Panc1 (cell line): Measurements from ENCODE around the gene ZSCAN23. TPM values are rescaled to one million over a fixed set of nuclear protein-coding genes. Genes with fewer than 3 reads are reported as not detected.
A peak's percentile ranks its signal among the peaks of the same experiment; 100 is the strongest.
"Not testable (repeated sequence)": the region's sequence is repeated elsewhere in the genome, so short reads cannot be mapped to it uniquely, and the experiment has no call there.

Experiments used
- ATAC-seq: fragments of 200-7000 bp; cut with Tn5 transposase; 2 replicates; pipeline ENCODE4 v1.9.1; 2020; ENCODE audit warnings: mild to moderate bottlenecking, moderate library complexity
- BruUV-seq: library from RNA; stranded (reverse); fragments of 400-500 nt; replicated peaks from 2 replicates; lab custom pipeline; 2021; lab: Mats Ljungman, UMichigan
- CTCF ChIA-PET: fragments of 300-600 bp; sonication (Branson Sonifier 250); formaldehyde crosslinking; loops from one replicate; lab custom pipeline; 2022; ENCODE audit warnings: antibody characterized with exemption; lab: Charles Lee
- POLR2A ChIA-PET: fragments of 300-600 bp; sonication (Branson Sonifier 250); formaldehyde crosslinking; loops from one replicate; lab custom pipeline; 2022; ENCODE audit warnings: antibody characterized with exemption; lab: Charles Lee
- DNase-seq: peaks from one replicate; pipeline ENCODE4 v3.0.0-alpha.2; 2010; ENCODE audit warnings: low read depth, low spot score
- H3K27ac ChIP-seq: 2 replicates; pipeline ENCODE4 v1.5.1; 2011; ENCODE audit warnings: mild to moderate bottlenecking, low read length, inconsistent platforms
- H3K27me3 ChIP-seq: fragments of 200-500 bp; sonication (Bioruptor generic); 2 replicates; pipeline ENCODE4 v1.6.0; 2014; ENCODE audit warnings: low read length, inconsistent platforms; ENCODE audit not compliant: control insufficient read depth, insufficient read depth
- H3K36me3 ChIP-seq: fragments of 200-500 bp; sonication (Bioruptor generic); 2 replicates; pipeline ENCODE4 v1.5.1; 2014; ENCODE audit warnings: inconsistent platforms, mild to moderate bottlenecking, low read length, moderate library complexity; ENCODE audit not compliant: control insufficient read depth, insufficient read depth
- H3K4me1 ChIP-seq: 2 replicates; pipeline ENCODE4 v1.5.1; 2011; ENCODE audit warnings: inconsistent platforms, mild to moderate bottlenecking, low read length, moderate library complexity; ENCODE audit not compliant: control insufficient read depth, insufficient read depth
- H3K4me3 ChIP-seq, 2 experiments: 2 replicates each; pipeline ENCODE4 v1.5.1; 2011 to 2012; ENCODE audit warnings: low read depth in 2 of 2, low read length in 2 of 2, mild to moderate bottlenecking in 2 of 2, inconsistent platforms in 1 of 2, moderate library complexity in 1 of 2
- H3K9me3 ChIP-seq: fragments of 200-500 bp; sonication (Bioruptor generic); 2 replicates; pipeline ENCODE4 v1.5.1; 2014; ENCODE audit warnings: low read depth, mild to moderate bottlenecking, inconsistent platforms, low read length, moderate library complexity; ENCODE audit not compliant: control insufficient read depth, insufficient read depth
- POLR2AphosphoS5 ChIP-seq: IDR thresholded peaks from 2 replicates; pipeline ENCODE4 v1.6.1; 2012; ENCODE audit warnings: mild to moderate bottlenecking, low read depth, low read length, moderate library complexity
- SIN3A ChIP-seq: IDR thresholded peaks from 2 replicates; pipeline ENCODE4 v1.6.1; 2012; ENCODE audit warnings: low read depth, mild to moderate bottlenecking, low read length, moderate library complexity, borderline replicate concordance; ENCODE audit not compliant: insufficient read depth
- TCF7L2 ChIP-seq: IDR thresholded peaks from 2 replicates; pipeline ENCODE4 v1.6.1; 2011; ENCODE audit warnings: mild to moderate bottlenecking, low read depth, low read length, inconsistent platforms
- in situ Hi-C: cut with HindIII; loops from 2 replicates; pipeline ENCODE4 v1.10.0; 2016; ENCODE audit warnings: low sequenced_read_pairs, low pct_unique_long_range_greater_than_20kb
- intact Hi-C: fragments of 100-400 bp; cut with micrococcal nuclease; formaldehyde crosslinking; loops from one replicate; pipeline ENCODE4 v1.10.0; 2022; ENCODE audit not compliant: unreplicated experiment
- total RNA-seq: library from RNA; stranded (reverse); gene quantifications from one replicate; pipeline ENCODE4 v1.2.1, GENCODE V29; 2021; ENCODE audit not compliant: unreplicated experiment
- TF ChIP-seq, protein P1 (sequence below), 2 experiments: IDR thresholded peaks; 2 replicates each; pipeline ENCODE4 v1.6.1; 2011 to 2012; ENCODE audit warnings: low read depth in 2 of 2, control low read depth in 1 of 2, low read length in 1 of 2, mild to moderate bottlenecking in 1 of 2, moderate library complexity in 1 of 2; ENCODE audit not compliant: insufficient read depth in 1 of 2
- TF ChIP-seq, protein P2 (sequence below): fragments of 450-650 bp; IDR thresholded peaks from 2 replicates; pipeline ENCODE4 v1.5.1; 2017; ENCODE audit warnings: mild to moderate bottlenecking

Gene ZSCAN23
- total RNA-seq, 1 experiment from 2014 or later = 1.6 TPM

DNA sequence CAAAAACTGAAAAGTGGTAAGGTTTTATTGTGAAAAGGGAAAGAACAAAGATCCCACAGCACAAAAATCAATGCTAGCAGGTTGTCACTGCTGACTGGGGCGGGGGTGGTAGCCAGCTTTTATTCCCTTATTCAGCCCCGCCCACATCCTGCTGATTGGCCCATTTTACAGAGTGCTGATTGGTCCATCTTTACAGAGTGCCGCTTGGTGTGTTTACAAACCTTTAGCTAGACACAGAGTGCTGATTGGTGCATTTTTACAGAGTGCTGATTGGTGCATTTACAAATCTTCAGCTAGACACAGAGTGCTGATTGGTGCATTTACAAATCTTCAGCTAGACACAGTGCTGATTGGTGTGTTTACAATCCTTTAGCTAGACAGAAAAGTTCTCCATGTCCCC lies 1.5 kb upstream of the ZSCAN23 start:
- DNase-seq, BruUV-seq, ATAC-seq, CTCF ChIA-PET, POLR2A ChIA-PET, intact Hi-C loops, H3K9me3 ChIP-seq, H3K4me1 ChIP-seq, in situ Hi-C loops, H3K4me3 ChIP-seq, H3K36me3 ChIP-seq, H3K27me3 ChIP-seq, H3K27ac ChIP-seq: not testable (repeated sequence)

DNA sequence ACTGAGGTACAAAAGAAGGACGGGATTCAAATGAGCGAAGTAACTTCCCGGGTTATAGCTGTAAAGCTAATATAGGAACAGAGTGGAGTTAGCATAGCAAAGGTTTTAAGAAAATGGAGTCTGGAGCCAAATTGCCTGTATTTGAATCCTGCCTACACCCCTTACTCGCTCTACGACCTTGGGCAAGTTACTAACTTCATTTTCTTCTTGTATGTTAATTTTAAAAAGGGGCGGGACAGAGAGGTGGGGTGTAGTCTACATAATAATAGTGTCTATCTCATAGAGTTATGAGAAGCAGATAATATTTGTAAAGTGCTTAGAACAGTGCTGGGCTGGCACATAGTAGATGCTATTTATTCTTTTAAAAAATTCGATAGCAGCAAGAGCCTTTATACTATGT lies 705 bp downstream of the ZSCAN23 start:
- Histone ChIP-seq H3K4me3 (peak overlapping the region; percentile 71 to 88), H3K27me3 (no peaks in the 10 kb centered on the region; the same call in 1 of the 2 replicates), H3K4me1 (no peaks in the 10 kb centered on the region), H3K27ac (peak overlapping the region; percentile 74; the same call in 1 of the 2 replicates), H3K9me3 (no peaks in the 10 kb centered on the region), H3K36me3 (no peaks in the 10 kb centered on the region)
- CTCF ChIA-PET = no interaction called here
- DNase-seq = no peak
- BruUV-seq = no TSS peak
- in situ Hi-C loops = no loop called here
- TF ChIP-seq SIN3A = no peak
- TF ChIP-seq, protein P1, sequence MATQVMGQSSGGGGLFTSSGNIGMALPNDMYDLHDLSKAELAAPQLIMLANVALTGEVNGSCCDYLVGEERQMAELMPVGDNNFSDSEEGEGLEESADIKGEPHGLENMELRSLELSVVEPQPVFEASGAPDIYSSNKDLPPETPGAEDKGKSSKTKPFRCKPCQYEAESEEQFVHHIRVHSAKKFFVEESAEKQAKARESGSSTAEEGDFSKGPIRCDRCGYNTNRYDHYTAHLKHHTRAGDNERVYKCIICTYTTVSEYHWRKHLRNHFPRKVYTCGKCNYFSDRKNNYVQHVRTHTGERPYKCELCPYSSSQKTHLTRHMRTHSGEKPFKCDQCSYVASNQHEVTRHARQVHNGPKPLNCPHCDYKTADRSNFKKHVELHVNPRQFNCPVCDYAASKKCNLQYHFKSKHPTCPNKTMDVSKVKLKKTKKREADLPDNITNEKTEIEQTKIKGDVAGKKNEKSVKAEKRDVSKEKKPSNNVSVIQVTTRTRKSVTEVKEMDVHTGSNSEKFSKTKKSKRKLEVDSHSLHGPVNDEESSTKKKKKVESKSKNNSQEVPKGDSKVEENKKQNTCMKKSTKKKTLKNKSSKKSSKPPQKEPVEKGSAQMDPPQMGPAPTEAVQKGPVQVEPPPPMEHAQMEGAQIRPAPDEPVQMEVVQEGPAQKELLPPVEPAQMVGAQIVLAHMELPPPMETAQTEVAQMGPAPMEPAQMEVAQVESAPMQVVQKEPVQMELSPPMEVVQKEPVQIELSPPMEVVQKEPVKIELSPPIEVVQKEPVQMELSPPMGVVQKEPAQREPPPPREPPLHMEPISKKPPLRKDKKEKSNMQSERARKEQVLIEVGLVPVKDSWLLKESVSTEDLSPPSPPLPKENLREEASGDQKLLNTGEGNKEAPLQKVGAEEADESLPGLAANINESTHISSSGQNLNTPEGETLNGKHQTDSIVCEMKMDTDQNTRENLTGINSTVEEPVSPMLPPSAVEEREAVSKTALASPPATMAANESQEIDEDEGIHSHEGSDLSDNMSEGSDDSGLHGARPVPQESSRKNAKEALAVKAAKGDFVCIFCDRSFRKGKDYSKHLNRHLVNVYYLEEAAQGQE (IDR thresholded peaks at IDR 0.05; ENCODE audit: insufficient read depth in 1 of 2, low read depth in 2 of 2, low read length in 1 of 2) = no peak
- no peak for TF ChIP-seq POLR2AphosphoS5
- TF ChIP-seq, protein P2, sequence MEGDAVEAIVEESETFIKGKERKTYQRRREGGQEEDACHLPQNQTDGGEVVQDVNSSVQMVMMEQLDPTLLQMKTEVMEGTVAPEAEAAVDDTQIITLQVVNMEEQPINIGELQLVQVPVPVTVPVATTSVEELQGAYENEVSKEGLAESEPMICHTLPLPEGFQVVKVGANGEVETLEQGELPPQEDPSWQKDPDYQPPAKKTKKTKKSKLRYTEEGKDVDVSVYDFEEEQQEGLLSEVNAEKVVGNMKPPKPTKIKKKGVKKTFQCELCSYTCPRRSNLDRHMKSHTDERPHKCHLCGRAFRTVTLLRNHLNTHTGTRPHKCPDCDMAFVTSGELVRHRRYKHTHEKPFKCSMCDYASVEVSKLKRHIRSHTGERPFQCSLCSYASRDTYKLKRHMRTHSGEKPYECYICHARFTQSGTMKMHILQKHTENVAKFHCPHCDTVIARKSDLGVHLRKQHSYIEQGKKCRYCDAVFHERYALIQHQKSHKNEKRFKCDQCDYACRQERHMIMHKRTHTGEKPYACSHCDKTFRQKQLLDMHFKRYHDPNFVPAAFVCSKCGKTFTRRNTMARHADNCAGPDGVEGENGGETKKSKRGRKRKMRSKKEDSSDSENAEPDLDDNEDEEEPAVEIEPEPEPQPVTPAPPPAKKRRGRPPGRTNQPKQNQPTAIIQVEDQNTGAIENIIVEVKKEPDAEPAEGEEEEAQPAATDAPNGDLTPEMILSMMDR = no peak
- no peak for TF ChIP-seq TCF7L2
- POLR2A ChIA-PET = interaction anchor here (0.6 to 0.7 kb wide), 2 partner anchors 9 to 57 kb away, joined by 4 to 6 read pairs; no protein-coding TSS in a partner anchor
- intact Hi-C loops = no loop called here
- ATAC-seq = peak; percentile 35; the same call in 1 of the 2 replicates

DNA sequence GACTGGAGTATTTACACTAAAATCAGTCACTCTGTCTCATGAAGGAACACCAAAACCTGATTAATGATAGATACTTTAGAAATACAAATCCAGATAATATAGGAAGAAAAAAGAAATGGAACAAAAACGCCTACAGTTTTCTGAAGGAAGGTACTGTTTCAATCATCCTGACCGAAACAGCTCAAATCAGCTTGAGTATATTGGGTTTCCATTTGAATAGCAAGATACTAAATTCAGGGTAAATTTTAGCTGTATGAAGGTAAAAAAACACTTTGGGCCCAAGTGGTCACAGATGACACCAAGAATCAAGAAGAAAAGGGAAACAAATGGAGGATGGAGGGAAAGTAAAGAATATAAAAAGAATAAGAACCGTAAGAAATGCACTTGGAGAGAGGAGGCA lies 6.9 kb downstream of the ZSCAN23 start:
- Histone ChIP-seq H3K27ac (no peak overlapping the region), H3K9me3 (no peaks in the 10 kb centered on the region), H3K36me3 (peaks cover 2% of the 10 kb centered on the region; the same call in 1 of the 2 replicates), H3K4me1 (no peaks in the 10 kb centered on the region), H3K4me3 (no peak overlapping the region), H3K27me3 (no peaks in the 10 kb centered on the region; the same call in 1 of the 2 replicates)
- no peak for DNase-seq
- no peak for TF ChIP-seq POLR2AphosphoS5
- TF ChIP-seq, protein P1 (IDR thresholded peaks at IDR 0.05; ENCODE audit: insufficient read depth in 1 of 2, low read depth in 2 of 2, low read length in 1 of 2) = no peak
- TF ChIP-seq, protein P2 = no peak
- ChIA-PET CTCF (no interaction called here), POLR2A (no interaction called here)
- BruUV-seq = no TSS peak
- intact Hi-C loops (no loop called here), in situ Hi-C loops (no loop called here)
- ATAC-seq = no peak
